BLaER1 (cell line): Measurements from ENCODE around the gene FYCO1.

Experiments used
- H3K27ac ChIP-seq: shearing (Covaris generic); formaldehyde crosslinking; 2 replicates; pipeline ENCODE4 v1.8.1; 2022
- H3K27me3 ChIP-seq: shearing (Covaris generic); formaldehyde crosslinking; 2 replicates; pipeline ENCODE4 v1.8.1; 2022
- H3K36me3 ChIP-seq: shearing (Covaris generic); formaldehyde crosslinking; 2 replicates; pipeline ENCODE4 v1.8.1; 2022
- H3K4me1 ChIP-seq: shearing (Covaris generic); formaldehyde crosslinking; 2 replicates; pipeline ENCODE4 v1.8.1; 2022
- H3K4me2 ChIP-seq: shearing (Covaris generic); formaldehyde crosslinking; 2 replicates; pipeline ENCODE4 v1.8.1; 2022
- H3K4me3 ChIP-seq: shearing (Covaris generic); formaldehyde crosslinking; 2 replicates; pipeline ENCODE4 v1.8.1; 2022
- H3K9ac ChIP-seq: shearing (Covaris generic); formaldehyde crosslinking; 2 replicates; pipeline ENCODE4 v1.8.1; 2022
- H3K9me3 ChIP-seq: shearing (Covaris generic); formaldehyde crosslinking; 2 replicates; pipeline ENCODE4 v1.8.1; 2022
- H4K20me1 ChIP-seq: shearing (Covaris generic); formaldehyde crosslinking; 2 replicates; pipeline ENCODE4 v1.8.1; 2022
- Cebpa-rat ChIP-seq: shearing (Covaris generic); IDR thresholded peaks from 2 replicates; pipeline ENCODE4 v1.8.1; 2022

Gene FYCO1

GRCh38 chr3:45976191-45977091, 19.2 kb downstream of the FYCO1 start:
- H3K36me3 ChIP-seq, result peaks cover 90% of the 10 kb centered on the region

DNA sequence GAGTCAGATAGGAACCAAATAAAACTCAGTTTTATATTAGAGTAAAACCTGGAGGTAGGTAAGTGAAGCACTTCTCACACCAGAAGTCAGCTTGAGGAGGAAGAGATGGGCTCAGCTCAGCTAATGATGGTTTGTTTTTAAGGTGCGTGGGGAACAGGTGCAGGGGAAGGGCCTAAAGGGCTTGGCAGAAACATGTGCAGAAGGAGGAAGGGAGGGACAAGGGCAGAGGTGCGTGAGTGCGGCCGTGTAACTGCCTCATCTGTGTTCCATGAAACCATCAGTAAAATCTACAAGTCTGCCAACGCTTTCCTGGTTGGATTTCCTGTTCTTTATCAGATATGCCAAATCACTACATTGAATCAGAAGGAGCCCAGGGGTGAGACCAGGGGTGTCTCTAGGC, 19.9 kb downstream of the FYCO1 start:
- no peak overlapping the region for H3K4me2 ChIP-seq
- H3K4me1 ChIP-seq, result peaks cover 12% of the 10 kb centered on the region
- H3K9me3 ChIP-seq, result no peaks in the 10 kb centered on the region
- no peak overlapping the region for H3K9ac ChIP-seq
- TF ChIP-seq Cebpa-rat, result no peak
- H3K4me3 ChIP-seq, result no peak overlapping the region
- no peak overlapping the region for H3K27ac ChIP-seq
- H3K27me3 ChIP-seq, result no peaks in the 10 kb centered on the region
- no peaks in the 10 kb centered on the region for H4K20me1 ChIP-seq
- H3K36me3 ChIP-seq, result peaks cover 85% of the 10 kb centered on the region

More at GRCh38 chr3:45976191-45977091, 19.2 kb downstream of the FYCO1 start:
- Histone ChIP-seq H4K20me1 (peaks cover 1% of the 10 kb centered on the region; the same call in 1 of the 2 replicates), H3K4me3 (no peak overlapping the region), H3K4me1 (peaks cover 15% of the 10 kb centered on the region), H3K9me3 (no peaks in the 10 kb centered on the region), H3K27me3 (no peaks in the 10 kb centered on the region), H3K4me2 (no peak overlapping the region), H3K27ac (no peak overlapping the region), H3K9ac (no peak overlapping the region)
- TF ChIP-seq Cebpa-rat, result no peak

- Histone ChIP-seq H3K9me3 (no peaks in the 10 kb centered on the region), H3K4me1 (peaks cover 12% of the 10 kb centered on the region), H3K36me3 (peaks cover 85% of the 10 kb centered on the region), H3K27ac (no peak overlapping the region), H4K20me1 (no peaks in the 10 kb centered on the region), H3K27me3 (no peaks in the 10 kb centered on the region), H3K4me2 (no peak overlapping the region), H3K4me3 (no peak overlapping the region), H3K9ac (no peak overlapping the region)
- no peak for TF ChIP-seq Cebpa-rat
Observed at GRCh38 chr3:45974686-45975085, 20.9 kb downstream of the FYCO1 start.

- Histone ChIP-seq H3K27ac (no peak overlapping the region), H3K27me3 (no peaks in the 10 kb centered on the region), H3K9me3 (no peaks in the 10 kb centered on the region), H3K4me1 (peaks cover 12% of the 10 kb centered on the region), H3K4me2 (peak overlapping the region; percentile 16), H4K20me1 (no peaks in the 10 kb centered on the region), H3K9ac (no peak overlapping the region), H3K4me3 (no peak overlapping the region), H3K36me3 (peaks cover 85% of the 10 kb centered on the region)
- TF ChIP-seq Cebpa-rat, result no peak
Observed at GRCh38 chr3:45972534-45973402, 22.9 kb downstream of the FYCO1 start.

DNA sequence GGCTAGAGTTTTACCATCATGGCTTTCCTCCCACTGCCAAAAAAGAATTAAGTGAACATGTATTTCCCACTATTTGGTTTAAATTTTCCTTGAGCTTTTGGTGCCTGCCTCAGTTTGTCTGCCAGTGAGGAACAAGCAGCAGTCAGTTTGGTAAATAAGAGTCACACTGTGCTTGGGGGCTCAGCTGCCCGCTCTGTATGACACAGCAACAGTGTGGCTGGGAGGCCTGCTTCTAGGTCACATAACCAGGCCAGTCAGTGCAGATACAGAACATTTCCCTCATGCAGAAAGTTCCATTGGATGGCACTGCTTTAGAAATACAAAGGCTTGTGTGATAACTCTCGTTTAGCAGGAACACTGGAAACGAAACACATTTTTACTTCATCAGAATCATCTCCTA, 25.7 kb downstream of the FYCO1 start:
- Histone ChIP-seq H3K4me2 (no peak overlapping the region), H3K27me3 (no peaks in the 10 kb centered on the region), H3K9me3 (no peaks in the 10 kb centered on the region), H3K27ac (no peak overlapping the region), H3K4me1 (peaks cover 12% of the 10 kb centered on the region), H3K4me3 (no peak overlapping the region), H3K36me3 (peaks cover 87% of the 10 kb centered on the region), H4K20me1 (peaks cover 16% of the 10 kb centered on the region; the same call in 1 of the 2 replicates), H3K9ac (no peak overlapping the region)
- no peak for TF ChIP-seq Cebpa-rat

- Histone ChIP-seq H3K9me3 (no peaks in the 10 kb centered on the region), H3K36me3 (peaks cover 87% of the 10 kb centered on the region), H3K27ac (no peak overlapping the region), H3K9ac (no peak overlapping the region), H3K4me2 (no peak overlapping the region), H3K4me1 (peaks cover 12% of the 10 kb centered on the region), H3K4me3 (no peak overlapping the region), H4K20me1 (peaks cover 24% of the 10 kb centered on the region; the same call in 1 of the 2 replicates), H3K27me3 (no peaks in the 10 kb centered on the region)
- no peak for TF ChIP-seq Cebpa-rat
Observed at GRCh38 chr3:45969116-45969515, 26.5 kb downstream of the FYCO1 start.

DNA sequence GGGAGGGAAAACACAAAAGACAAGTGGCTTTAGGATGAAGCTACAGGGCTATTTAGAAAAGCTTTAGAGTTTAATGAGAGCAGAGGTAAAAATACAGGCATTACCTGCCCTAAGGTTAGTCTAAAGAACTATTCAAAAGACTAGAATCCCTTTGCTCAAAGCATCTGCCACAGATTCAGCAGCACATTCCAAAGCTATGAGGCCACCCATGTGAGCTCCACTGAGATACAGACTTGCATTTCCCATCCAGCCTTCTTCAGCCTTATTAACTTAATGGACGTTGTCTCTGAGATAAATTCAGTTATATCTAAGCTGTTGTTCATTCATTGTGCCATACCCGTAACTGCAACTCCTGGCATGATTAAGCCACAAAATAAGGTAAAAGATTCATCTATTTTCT, 26.9 kb downstream of the FYCO1 start:
- TF ChIP-seq Cebpa-rat, result no peak
- Histone ChIP-seq H4K20me1 (peaks cover 29% of the 10 kb centered on the region; the same call in 1 of the 2 replicates), H3K36me3 (peaks cover 87% of the 10 kb centered on the region), H3K4me3 (no peak overlapping the region), H3K27me3 (no peaks in the 10 kb centered on the region), H3K4me2 (no peak overlapping the region), H3K9ac (no peak overlapping the region), H3K4me1 (peaks cover 12% of the 10 kb centered on the region), H3K27ac (no peak overlapping the region), H3K9me3 (no peaks in the 10 kb centered on the region)

- Histone ChIP-seq H3K9ac (no peak overlapping the region), H3K9me3 (no peaks in the 10 kb centered on the region), H3K4me2 (no peak overlapping the region), H3K4me1 (peaks cover 12% of the 10 kb centered on the region), H3K27me3 (no peaks in the 10 kb centered on the region), H4K20me1 (peaks cover 31% of the 10 kb centered on the region; the same call in 1 of the 2 replicates), H3K36me3 (peaks cover 90% of the 10 kb centered on the region), H3K27ac (no peak overlapping the region), H3K4me3 (no peak overlapping the region)
- no peak for TF ChIP-seq Cebpa-rat
Observed at GRCh38 chr3:45968149-45968548, 27.5 kb downstream of the FYCO1 start.

- Histone ChIP-seq H3K36me3 (peaks cover 90% of the 10 kb centered on the region), H3K27me3 (no peaks in the 10 kb centered on the region), H3K9ac (no peak overlapping the region), H3K4me2 (no peak overlapping the region), H3K4me1 (peaks cover 8% of the 10 kb centered on the region), H3K9me3 (no peaks in the 10 kb centered on the region), H4K20me1 (peaks cover 31% of the 10 kb centered on the region; the same call in 1 of the 2 replicates), H3K27ac (no peak overlapping the region), H3K4me3 (no peak overlapping the region)
- TF ChIP-seq Cebpa-rat, result no peak
Observed at GRCh38 chr3:45967724-45968123, 27.9 kb downstream of the FYCO1 start.
